Measurements from ENCODE around the gene ZNF337.
"Not testable (repeated sequence)": the region's sequence is repeated elsewhere in the genome, so short reads cannot be mapped to it uniquely, and the experiment has no call there.

ZNF337 gene

DNA sequence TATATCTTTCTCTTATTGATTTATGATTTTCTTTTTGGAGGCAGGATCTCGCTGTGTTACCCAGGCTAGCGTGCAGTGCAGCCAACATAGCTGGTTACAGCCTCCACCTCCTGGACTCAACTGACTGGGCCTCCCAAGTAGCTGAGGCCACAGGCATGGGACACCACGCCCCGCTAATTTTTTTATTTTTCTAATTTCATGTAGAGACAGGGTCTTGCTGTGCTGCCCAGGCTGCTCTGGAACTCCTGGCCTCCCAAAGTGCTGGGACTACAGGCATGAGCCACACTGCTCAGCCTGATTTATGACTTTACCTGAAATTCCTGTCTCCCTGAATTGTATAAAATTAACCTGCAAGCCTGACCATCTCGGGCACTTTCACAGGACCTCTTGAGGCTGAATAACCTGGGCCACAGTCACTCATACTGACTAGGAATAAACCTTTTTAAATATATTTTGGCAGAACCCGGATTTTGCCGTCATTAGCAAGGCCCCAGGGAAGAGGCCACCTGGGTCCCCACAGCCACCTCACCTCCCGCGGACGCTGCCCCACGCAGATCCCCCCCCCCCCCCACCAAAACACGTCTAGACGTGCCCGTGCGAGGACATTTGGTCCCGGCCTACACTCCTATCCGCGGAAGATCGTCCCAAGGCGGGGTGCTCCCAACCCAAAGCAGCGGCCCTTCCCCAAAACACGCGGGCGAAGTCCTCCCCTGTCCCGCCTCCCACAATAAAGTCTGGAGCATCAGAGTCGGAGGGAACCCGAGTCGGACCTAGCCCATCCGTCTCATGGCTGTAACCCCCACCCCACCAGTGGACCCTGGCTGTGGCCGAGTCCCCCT is 902 bp downstream of the ZNF337 start:
- in situ Hi-C loops (cut with MboI; ENCODE audit: low sequenced_read_pairs) = loop anchor here (10.0 kb wide), 1 partner anchor 61 kb away; no protein-coding TSS in a partner anchor

GRCh38 chr20:25692499-25692898 is 4.2 kb downstream of the ZNF337 start:
- in situ Hi-C loops (cut with MboI; ENCODE audit: low sequenced_read_pairs) = loop anchor here (10.0 kb wide), 1 partner anchor 58 kb away; no protein-coding TSS in a partner anchor

- in situ Hi-C loops (cut with MboI; ENCODE audit: low sequenced_read_pairs) = loop anchor here (10.0 kb wide), 1 partner anchor 56 kb away; no protein-coding TSS in a partner anchor
These were observed 6.2 kb downstream of the ZNF337 start for GRCh38 chr20:25690427-25690826.

GRCh38 chr20:25686081-25687067 is 10.3 kb downstream of the ZNF337 start:
- in situ Hi-C loops (cut with MboI; ENCODE audit: low sequenced_read_pairs) = no loop called here

- in situ Hi-C loops (cut with MboI; ENCODE audit: low sequenced_read_pairs) = no loop called here
These were observed 11.2 kb downstream of the ZNF337 start for GRCh38 chr20:25685276-25686080.

GRCh38 chr20:25683826-25684225 is 12.8 kb downstream of the ZNF337 start:
- in situ Hi-C loops (cut with MboI; ENCODE audit: low sequenced_read_pairs) = not testable (repeated sequence)

DNA sequence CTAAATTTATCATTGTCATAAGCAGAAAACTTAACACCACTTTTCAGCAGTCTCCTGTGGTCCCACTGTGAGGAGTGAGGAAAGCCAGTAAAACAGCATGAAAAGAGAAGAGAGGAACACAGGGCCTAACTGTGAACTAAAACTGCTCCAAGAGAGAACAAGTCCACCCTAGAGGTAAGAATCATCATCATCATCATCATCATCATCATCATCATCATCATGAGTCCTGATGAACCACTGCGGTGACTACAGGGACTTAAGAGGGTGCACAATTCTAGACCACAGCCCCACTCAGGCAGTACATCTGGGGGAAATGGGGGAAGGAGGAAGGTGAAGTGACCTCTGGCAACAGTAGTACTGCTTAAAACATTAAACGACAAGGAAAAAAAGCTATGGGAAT is 13.6 kb downstream of the ZNF337 start:
- in situ Hi-C loops (cut with MboI; ENCODE audit: low sequenced_read_pairs) = no loop called here

DNA sequence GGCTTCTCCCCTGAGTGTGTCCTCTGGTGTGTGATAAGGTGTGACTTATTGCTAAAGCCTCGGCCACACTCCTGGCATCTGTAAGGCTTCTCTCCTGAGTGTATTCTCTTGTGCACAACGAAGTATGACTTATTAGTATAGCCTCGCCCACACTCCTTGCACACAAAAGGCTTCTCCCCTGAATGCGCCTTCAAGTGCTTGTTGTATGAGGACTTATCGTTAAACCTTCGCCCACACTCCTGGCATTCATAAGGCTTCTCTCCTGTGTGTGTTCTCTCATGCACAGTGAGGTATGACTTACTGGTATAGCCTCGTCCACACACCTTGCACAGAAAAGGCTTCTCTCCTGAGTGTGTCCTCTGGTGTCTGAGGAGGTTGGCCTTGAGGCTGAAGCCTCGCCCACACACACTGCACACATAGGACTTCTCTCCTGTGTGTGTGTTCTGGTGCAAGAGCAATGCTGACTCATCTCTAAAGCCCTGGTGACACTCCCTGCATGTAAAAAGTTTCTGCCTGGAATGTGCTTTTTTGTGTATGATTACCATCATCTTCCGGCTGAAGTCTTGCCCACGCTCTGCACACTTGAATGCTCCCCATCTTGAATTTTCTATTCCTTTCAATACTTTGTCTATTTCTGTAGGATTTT is 20.4 kb downstream of the ZNF337 start:
- in situ Hi-C loops (cut with MboI; ENCODE audit: low sequenced_read_pairs) = no loop called here

DNA sequence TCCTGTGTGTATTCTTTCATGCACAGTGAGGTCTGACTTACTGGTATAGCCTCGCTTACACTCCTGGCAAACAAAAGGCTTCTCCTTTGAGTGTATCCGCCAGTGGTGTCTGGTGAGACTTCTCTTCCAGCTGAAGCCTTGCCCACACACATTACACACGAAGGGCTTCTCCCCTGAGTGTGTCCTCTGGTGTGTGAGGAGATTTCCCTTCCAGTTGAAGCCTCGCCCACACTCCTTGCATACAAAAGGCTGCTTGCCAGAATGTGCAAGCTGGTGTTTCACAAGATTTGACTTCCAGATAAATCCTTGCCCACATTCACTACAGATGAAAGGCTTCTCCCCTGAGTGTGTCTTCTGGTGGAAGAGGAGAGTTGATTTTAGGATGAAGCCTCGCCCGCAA is 21.5 kb downstream of the ZNF337 start:
- in situ Hi-C loops (cut with MboI; ENCODE audit: low sequenced_read_pairs) = no loop called here

DNA sequence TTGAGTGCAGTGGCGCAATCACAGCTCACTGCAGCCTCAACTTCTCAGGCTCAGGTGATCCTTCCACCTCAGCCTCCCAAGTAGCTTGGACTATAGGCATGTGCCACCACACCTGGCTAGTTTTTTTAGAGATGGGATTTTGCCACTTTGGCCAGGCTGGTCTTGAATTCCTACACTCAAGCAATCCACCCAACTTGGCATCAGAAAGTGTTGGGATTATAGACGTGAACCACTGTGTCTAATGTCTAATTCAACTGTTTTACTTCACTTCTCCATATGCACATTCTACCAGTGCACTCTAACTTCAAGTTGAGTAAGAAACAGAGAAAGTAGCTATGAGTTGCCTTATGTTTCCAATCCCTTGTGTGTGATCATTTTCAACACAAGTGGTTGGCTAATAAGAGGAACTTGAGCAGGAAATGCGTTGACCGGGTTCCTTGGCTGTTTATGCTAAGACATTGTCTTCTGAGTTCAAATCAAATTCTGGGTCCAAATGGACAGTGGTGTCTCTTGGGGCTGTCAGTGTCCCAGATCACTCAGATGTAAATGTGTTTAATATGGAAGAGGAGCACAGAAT is 23.9 kb downstream of the ZNF337 start:
- in situ Hi-C loops (cut with MboI; ENCODE audit: low sequenced_read_pairs) = no loop called here

GRCh38 chr20:25669826-25670422 is 26.7 kb downstream of the ZNF337 start:
- in situ Hi-C loops (cut with MboI; ENCODE audit: low sequenced_read_pairs) = no loop called here

GRCh38 chr20:25668446-25668845 is 28.2 kb downstream of the ZNF337 start:
- in situ Hi-C loops (cut with MboI; ENCODE audit: low sequenced_read_pairs) = no loop called here

DNA sequence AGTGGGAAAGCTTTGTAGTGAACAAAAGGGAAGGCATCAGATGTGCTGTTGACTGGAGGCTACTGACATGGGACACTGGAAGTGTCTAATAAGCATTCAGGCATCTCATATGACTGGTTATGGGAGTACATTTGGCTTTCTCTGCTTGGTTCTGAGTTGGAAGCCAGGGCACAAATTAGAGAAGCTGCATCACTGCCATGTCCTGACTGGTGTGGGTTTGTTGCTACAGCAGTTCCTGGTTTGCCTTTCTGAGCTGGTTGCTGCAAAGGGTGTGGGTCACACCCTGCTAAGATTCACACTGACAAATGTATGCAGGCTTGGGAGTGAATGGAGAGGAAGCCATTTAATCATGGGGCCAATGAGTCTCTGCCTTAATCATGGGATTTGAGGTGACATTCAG is 36.7 kb downstream of the ZNF337 start:
- in situ Hi-C loops (cut with MboI; ENCODE audit: low sequenced_read_pairs) = no loop called here

DNA sequence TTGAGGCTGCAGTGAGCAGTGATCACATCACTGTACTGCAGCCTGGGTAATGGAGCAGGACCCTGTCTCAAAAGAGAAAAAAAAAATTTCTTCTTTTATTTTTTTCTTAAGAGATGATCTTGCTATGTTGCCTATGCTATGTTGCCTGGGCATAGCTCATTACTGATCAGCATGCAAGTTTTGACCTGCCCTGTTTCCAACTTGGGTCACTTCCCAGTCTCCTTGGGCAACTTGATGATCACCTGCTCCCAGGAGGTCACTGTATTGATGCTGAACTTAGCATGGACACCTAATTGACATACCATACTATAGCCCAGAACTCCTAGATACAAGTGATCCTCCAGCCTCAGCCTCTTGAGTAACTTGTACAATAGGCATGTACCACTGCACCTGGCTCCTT is 42.2 kb downstream of the ZNF337 start:
- in situ Hi-C loops (cut with MboI; ENCODE audit: low sequenced_read_pairs) = no loop called here

GRCh38 chr20:25652866-25653265 is 43.8 kb downstream of the ZNF337 start:
- in situ Hi-C loops (cut with MboI; ENCODE audit: low sequenced_read_pairs) = not testable (repeated sequence)

GRCh38 chr20:25644814-25645213 is 51.8 kb downstream of the ZNF337 start:
- in situ Hi-C loops (cut with MboI; ENCODE audit: low sequenced_read_pairs) = no loop called here

GRCh38 chr20:25643716-25644115 is 52.9 kb downstream of the ZNF337 start:
- in situ Hi-C loops (cut with MboI; ENCODE audit: low sequenced_read_pairs) = no loop called here

- in situ Hi-C loops (cut with MboI; ENCODE audit: low sequenced_read_pairs) = loop anchor here (10.0 kb wide), 1 partner anchor 58 kb away; the partner anchor contains the start of gene ZNF337
These were observed 59.4 kb downstream of the ZNF337 start for GRCh38 chr20:25637247-25637646.
